IPS-20b (cell line): Measurements from ENCODE around the gene TRPM2.

ENCODE experiments used
- H3K27ac ChIP-seq: one replicate; pipeline ENCODE4 v1.5.1; 2013; ENCODE audit warnings: low read length
- H3K27me3 ChIP-seq: 2 replicates; pipeline ENCODE4 v1.6.1; 2013; ENCODE audit warnings: mild to moderate bottlenecking, low read length, inconsistent platforms; ENCODE audit not compliant: insufficient read depth
- H3K36me3 ChIP-seq: 2 replicates; pipeline ENCODE4 v1.6.1; 2013; ENCODE audit warnings: low read depth, mild to moderate bottlenecking, inconsistent platforms, low read length, moderate library complexity; ENCODE audit not compliant: insufficient read depth
- H3K4me1 ChIP-seq: 2 replicates; pipeline ENCODE4 v1.6.1; 2013; ENCODE audit warnings: mild to moderate bottlenecking, control low read depth, inconsistent platforms, low read length, moderate library complexity; ENCODE audit not compliant: insufficient read depth
- H3K4me3 ChIP-seq: 2 replicates; pipeline ENCODE4 v1.5.1; 2013; ENCODE audit warnings: mild to moderate bottlenecking, low read length, inconsistent platforms
- H3K9ac ChIP-seq: 2 replicates; pipeline ENCODE4 v1.6.1; 2013; ENCODE audit warnings: low read depth, mild to moderate bottlenecking, inconsistent platforms, low read length, moderate library complexity
- H3K9me3 ChIP-seq: 2 replicates; pipeline ENCODE4 v1.6.1; 2013; ENCODE audit warnings: mild to moderate bottlenecking, low read depth, low read length, inconsistent platforms; ENCODE audit not compliant: insufficient read depth

Gene TRPM2

GRCh38 chr21:44458971-44459711 is 105.7 kb downstream of the TRPM2 start:
- no peak overlapping the region for H3K9ac ChIP-seq
- H3K4me3 ChIP-seq = no peak overlapping the region
- H3K27ac ChIP-seq = no peak overlapping the region
- no peaks in the 10 kb centered on the region for H3K4me1 ChIP-seq
- no peaks in the 10 kb centered on the region for H3K9me3 ChIP-seq
- H3K27me3 ChIP-seq = peaks cover 10% of the 10 kb centered on the region
- H3K36me3 ChIP-seq = no peaks in the 10 kb centered on the region

GRCh38 chr21:44459712-44460440 is 106.5 kb downstream of the TRPM2 start:
- Histone ChIP-seq H3K27ac (no peak overlapping the region), H3K9me3 (no peaks in the 10 kb centered on the region), H3K9ac (no peak overlapping the region), H3K4me3 (no peak overlapping the region), H3K4me1 (no peaks in the 10 kb centered on the region), H3K27me3 (peaks cover 7% of the 10 kb centered on the region), H3K36me3 (no peaks in the 10 kb centered on the region)

- no peaks in the 10 kb centered on the region for H3K4me1 ChIP-seq
- H3K9me3 ChIP-seq = no peaks in the 10 kb centered on the region
- no peak overlapping the region for H3K27ac ChIP-seq
- H3K36me3 ChIP-seq = no peaks in the 10 kb centered on the region
- H3K9ac ChIP-seq = no peak overlapping the region
- no peak overlapping the region for H3K4me3 ChIP-seq
- H3K27me3 ChIP-seq = peaks cover 7% of the 10 kb centered on the region
Measured at GRCh38 chr21:44460441-44460755, 107.0 kb downstream of the TRPM2 start.

- Histone ChIP-seq H3K27ac (no peak overlapping the region), H3K9ac (no peak overlapping the region), H3K4me3 (no peak overlapping the region), H3K36me3 (no peaks in the 10 kb centered on the region), H3K27me3 (peaks cover 6% of the 10 kb centered on the region), H3K4me1 (no peaks in the 10 kb centered on the region), H3K9me3 (no peaks in the 10 kb centered on the region)
Measured at GRCh38 chr21:44461005-44461404, 107.6 kb downstream of the TRPM2 start.

- Histone ChIP-seq H3K36me3 (no peaks in the 10 kb centered on the region), H3K27me3 (peaks cover under 1% of the 10 kb centered on the region; the same call in 1 of the 2 replicates), H3K9me3 (no peaks in the 10 kb centered on the region), H3K9ac (no peak overlapping the region), H3K4me1 (no peaks in the 10 kb centered on the region), H3K4me3 (no peak overlapping the region), H3K27ac (no peak overlapping the region)
Measured at GRCh38 chr21:44461464-44462001, 108.1 kb downstream of the TRPM2 start.

GRCh38 chr21:44462086-44462833 is 108.8 kb downstream of the TRPM2 start:
- Histone ChIP-seq H3K27me3 (no peaks in the 10 kb centered on the region), H3K9me3 (no peaks in the 10 kb centered on the region), H3K36me3 (no peaks in the 10 kb centered on the region), H3K27ac (no peak overlapping the region), H3K4me1 (no peaks in the 10 kb centered on the region), H3K9ac (no peak overlapping the region), H3K4me3 (no peak overlapping the region)

- H3K9ac ChIP-seq = no peak overlapping the region
Measured at GRCh38 chr21:44462834-44463200, 109.4 kb downstream of the TRPM2 start.

GRCh38 chr21:44463724-44464123 is 110.3 kb downstream of the TRPM2 start:
- H3K4me3 ChIP-seq = no peak overlapping the region
- no peaks in the 10 kb centered on the region for H3K9me3 ChIP-seq
- H3K27me3 ChIP-seq = no peaks in the 10 kb centered on the region
- no peak overlapping the region for H3K9ac ChIP-seq
- no peaks in the 10 kb centered on the region for H3K36me3 ChIP-seq
- no peaks in the 10 kb centered on the region for H3K4me1 ChIP-seq
- no peak overlapping the region for H3K27ac ChIP-seq

More at GRCh38 chr21:44462834-44463200, 109.4 kb downstream of the TRPM2 start:
- no peaks in the 10 kb centered on the region for H3K27me3 ChIP-seq
- H3K36me3 ChIP-seq = no peaks in the 10 kb centered on the region
- H3K9me3 ChIP-seq = no peaks in the 10 kb centered on the region
- no peak overlapping the region for H3K27ac ChIP-seq
- H3K4me1 ChIP-seq = no peaks in the 10 kb centered on the region
- no peak overlapping the region for H3K4me3 ChIP-seq

GRCh38 chr21:44464351-44464750 is 110.9 kb downstream of the TRPM2 start:
- no peaks in the 10 kb centered on the region for H3K9me3 ChIP-seq

GRCh38 chr21:44466351-44466954 is 113.0 kb downstream of the TRPM2 start:
- Histone ChIP-seq H3K9me3 (no peaks in the 10 kb centered on the region), H3K27me3 (no peaks in the 10 kb centered on the region), H3K27ac (no peak overlapping the region)

More at GRCh38 chr21:44464351-44464750, 110.9 kb downstream of the TRPM2 start:
- no peak overlapping the region for H3K9ac ChIP-seq
- no peak overlapping the region for H3K27ac ChIP-seq
- no peak overlapping the region for H3K4me3 ChIP-seq
- no peaks in the 10 kb centered on the region for H3K4me1 ChIP-seq
- H3K27me3 ChIP-seq = no peaks in the 10 kb centered on the region
- H3K36me3 ChIP-seq = no peaks in the 10 kb centered on the region

GRCh38 chr21:44466996-44467858 is 113.8 kb downstream of the TRPM2 start:
- Histone ChIP-seq H3K4me3 (no peak overlapping the region), H3K4me1 (no peaks in the 10 kb centered on the region), H3K36me3 (no peaks in the 10 kb centered on the region), H3K9me3 (no peaks in the 10 kb centered on the region), H3K9ac (no peak overlapping the region), H3K27ac (no peak overlapping the region), H3K27me3 (no peaks in the 10 kb centered on the region)

More at GRCh38 chr21:44466351-44466954, 113.0 kb downstream of the TRPM2 start:
- no peaks in the 10 kb centered on the region for H3K36me3 ChIP-seq
- no peak overlapping the region for H3K4me3 ChIP-seq
- H3K4me1 ChIP-seq = no peaks in the 10 kb centered on the region
- H3K9ac ChIP-seq = no peak overlapping the region
